HG03565 (cell line): Measurements from ENCODE around the gene PNPLA7.

Experiments used
- ATAC-seq: cut with Tn5 transposase; IDR thresholded peaks from one replicate; pipeline ENCODE4 v1.9.1; 2021; ENCODE audit warnings: mild to moderate bottlenecking, moderate library complexity; ENCODE audit not compliant: unreplicated experiment

The PNPLA7 gene

GRCh38 chr9:137462986-137463930 lies 86.9 kb downstream of the PNPLA7 start:
- ATAC-seq: no peak

- ATAC-seq: no peak
Measured at GRCh38 chr9:137462396-137462985, 87.7 kb downstream of the PNPLA7 start.

GRCh38 chr9:137461663-137462395 lies 88.4 kb downstream of the PNPLA7 start:
- ATAC-seq: peak; percentile 50

- ATAC-seq: no peak
Measured at GRCh38 chr9:137461316-137461662, 88.9 kb downstream of the PNPLA7 start.

- ATAC-seq: no peak
Measured at GRCh38 chr9:137460363-137461315, 89.6 kb downstream of the PNPLA7 start.

GRCh38 chr9:137459601-137460362 lies 90.4 kb downstream of the PNPLA7 start:
- ATAC-seq: no peak

GRCh38 chr9:137459152-137459600 lies 91.0 kb downstream of the PNPLA7 start, which contains the start of gene NSMF:
Gene NSMF (minus strand): TSS chr9:137459334. CDS start chr9:137459102, 232 bp downstream.
- peak; percentile 47 for ATAC-seq

GRCh38 chr9:137458194-137459151 lies 91.7 kb downstream of the PNPLA7 start:
- peak; percentile 6 for ATAC-seq

- ATAC-seq: no peak
Measured at GRCh38 chr9:137457406-137458193, 92.6 kb downstream of the PNPLA7 start.

- no peak for ATAC-seq
Measured at GRCh38 chr9:137456864-137457405, 93.3 kb downstream of the PNPLA7 start.

- ATAC-seq: no peak
Measured at GRCh38 chr9:137456061-137456863, 93.9 kb downstream of the PNPLA7 start.

GRCh38 chr9:137455359-137455991 lies 94.7 kb downstream of the PNPLA7 start:
- no peak for ATAC-seq

GRCh38 chr9:137454597-137455358 lies 95.4 kb downstream of the PNPLA7 start:
- no peak for ATAC-seq

- no peak for ATAC-seq
Measured at GRCh38 chr9:137454145-137454596, 96.0 kb downstream of the PNPLA7 start.

- no peak for ATAC-seq
Measured at GRCh38 chr9:137453643-137454081, 96.5 kb downstream of the PNPLA7 start.
